GM11168 (cell line): ENCODE results near the gene FXYD3.

ENCODE experiments used
- in situ Hi-C: fragments of 300-500 bp; cut with MboI; formaldehyde crosslinking; loops from one replicate; pipeline ENCODE4 v1.12.0; 2022; ENCODE audit warnings: low sequenced_read_pairs; ENCODE audit not compliant: unreplicated experiment

FXYD3 gene

GRCh38 chr19:35155981-35156672 lies 40.5 kb downstream of the FXYD3 start:
- in situ Hi-C loops: no loop called here

DNA sequence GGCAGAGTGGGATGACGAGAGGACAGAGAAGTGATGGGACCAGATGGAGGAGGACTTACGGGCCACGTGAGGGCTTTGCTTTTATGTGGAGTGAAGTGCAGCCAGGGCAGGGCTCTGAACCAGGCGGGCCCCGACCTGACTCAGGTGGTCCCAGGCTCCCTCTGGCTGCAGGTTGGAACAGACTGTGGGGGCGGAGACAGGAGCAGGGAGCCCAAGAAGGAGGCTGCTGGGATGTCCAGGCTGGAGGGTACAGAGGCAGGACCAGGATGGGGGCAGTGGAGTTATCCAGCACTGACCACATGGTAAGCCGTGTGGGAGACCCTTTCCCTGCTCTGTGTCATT lies 41.0 kb downstream of the FXYD3 start:
- in situ Hi-C loops: no loop called here

- in situ Hi-C loops: no loop called here
Observed at GRCh38 chr19:35157431-35157830, 41.8 kb downstream of the FXYD3 start.

GRCh38 chr19:35159606-35160005 lies 44.0 kb downstream of the FXYD3 start:
- in situ Hi-C loops: no loop called here

DNA sequence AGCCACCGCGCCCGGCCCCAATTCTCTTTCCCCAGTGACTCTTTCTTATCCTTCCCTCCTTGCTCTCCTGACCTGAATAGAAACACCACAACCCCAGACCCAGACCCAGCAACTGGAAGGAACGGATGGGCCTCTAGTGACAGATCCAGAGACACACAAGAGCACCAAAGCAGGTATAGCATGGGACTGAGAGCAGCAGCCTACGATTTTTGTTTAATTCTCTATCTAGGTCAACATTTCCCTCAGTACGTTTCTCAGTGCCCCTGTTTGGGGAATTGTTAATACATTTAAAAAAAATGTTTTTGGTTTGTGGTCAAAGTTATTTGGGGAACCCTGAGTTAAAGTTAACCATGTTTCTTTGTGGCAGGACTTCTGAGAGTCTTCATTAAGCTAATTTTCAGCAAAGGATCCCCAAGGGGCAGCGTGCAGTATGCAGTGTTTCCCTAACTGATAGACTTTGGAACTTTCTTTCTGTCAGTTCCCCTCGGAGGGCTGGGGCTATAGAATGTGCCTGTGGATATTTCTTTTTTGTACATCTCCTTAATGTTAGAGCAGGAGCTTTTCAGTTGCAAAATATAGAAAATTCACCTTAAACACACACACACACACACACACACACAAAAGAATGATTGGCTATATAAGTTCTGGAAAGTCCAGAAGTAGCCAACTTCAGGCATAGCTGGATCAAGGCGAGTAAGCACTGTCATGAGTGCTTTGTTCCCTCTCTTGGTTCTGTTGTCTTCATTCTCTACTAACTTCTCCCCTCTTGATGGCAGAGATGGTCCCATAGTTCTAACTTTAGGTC lies 45.2 kb downstream of the FXYD3 start:
- in situ Hi-C loops: no loop called here

DNA sequence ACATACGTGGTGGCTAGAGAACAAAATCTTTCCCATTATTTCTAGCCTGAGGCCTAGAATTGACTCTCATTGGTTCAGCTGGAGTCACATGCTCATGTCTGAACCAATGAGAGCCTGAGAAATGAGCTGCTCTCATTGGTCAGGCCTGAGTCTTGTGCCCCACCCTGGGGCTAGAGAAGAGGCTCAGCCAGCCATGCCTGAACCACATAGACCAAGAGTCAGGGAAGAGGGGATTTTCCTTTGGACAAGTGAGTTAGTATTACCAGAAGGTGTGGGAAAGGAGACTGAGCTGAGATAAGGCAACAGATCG lies 45.8 kb downstream of the FXYD3 start:
- in situ Hi-C loops: no loop called here

DNA sequence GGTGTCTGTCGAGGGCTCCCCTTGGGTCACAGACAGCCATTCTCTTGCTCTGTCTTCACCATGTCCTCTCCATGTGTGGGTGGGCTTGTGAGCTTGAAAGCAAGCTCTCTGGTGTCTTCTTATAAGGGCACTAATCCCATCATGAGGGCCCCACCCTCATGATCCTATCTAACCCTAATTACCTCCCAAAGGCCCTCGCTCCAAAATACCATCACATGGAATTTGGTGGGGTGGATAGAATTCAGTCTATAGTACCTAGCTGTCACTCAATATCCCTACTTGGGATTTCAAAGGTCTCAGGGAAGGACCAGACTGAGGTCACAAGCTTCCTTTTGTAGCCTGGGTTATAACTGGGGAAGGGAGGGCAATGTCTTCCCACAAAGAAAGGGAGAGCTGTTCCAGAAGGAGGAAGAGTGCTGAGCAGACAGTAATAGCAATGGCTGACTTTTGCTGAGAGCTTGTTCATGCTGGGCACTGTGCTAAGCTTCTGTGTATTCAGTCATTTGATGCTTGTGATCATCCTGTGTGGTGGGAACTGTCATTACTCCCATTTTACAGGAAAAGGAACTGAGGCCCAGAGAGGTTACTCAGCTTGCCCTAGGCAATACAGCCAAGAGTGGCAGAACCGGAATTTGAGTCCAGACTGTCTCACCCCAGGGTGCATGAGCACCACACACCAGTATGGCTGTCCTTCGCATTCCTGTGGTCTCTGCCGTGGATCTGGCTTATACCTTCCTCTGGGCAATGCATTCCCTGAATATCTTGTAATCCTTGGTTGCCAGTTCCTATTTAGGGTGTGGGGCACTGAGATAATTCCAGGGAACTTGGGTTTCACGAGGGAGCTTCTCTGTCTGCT lies 47.1 kb downstream of the FXYD3 start:
- in situ Hi-C loops: no loop called here

GRCh38 chr19:35164418-35164817 lies 48.8 kb downstream of the FXYD3 start:
- in situ Hi-C loops: no loop called here

GRCh38 chr19:35165200-35166058 lies 49.8 kb downstream of the FXYD3 start:
- in situ Hi-C loops: no loop called here

GRCh38 chr19:35166100-35167063 lies 50.8 kb downstream of the FXYD3 start:
- in situ Hi-C loops: no loop called here

- in situ Hi-C loops: no loop called here
Observed at GRCh38 chr19:35167251-35168119, 51.9 kb downstream of the FXYD3 start.

GRCh38 chr19:35168196-35168595 lies 52.6 kb downstream of the FXYD3 start:
- in situ Hi-C loops: no loop called here

- in situ Hi-C loops: no loop called here
Observed at GRCh38 chr19:35169221-35169995, 53.8 kb downstream of the FXYD3 start.

- in situ Hi-C loops: no loop called here
Observed at GRCh38 chr19:35170359-35171061, 54.9 kb downstream of the FXYD3 start.

GRCh38 chr19:35171730-35172129 lies 56.1 kb downstream of the FXYD3 start:
- in situ Hi-C loops: no loop called here
